NB4 (cell line): ENCODE data around the gene COL5A1.

Experiments
- CTCF ChIP-seq: IDR thresholded peaks from one replicate; pipeline ENCODE4 v1.5.1; 2012; ENCODE audit warnings: low read depth, low read length
- MYC ChIP-seq: IDR thresholded peaks from 2 replicates; pipeline ENCODE4 v1.6.1; 2011; ENCODE audit warnings: low read depth, low read length

GRCh38 chr9:134690301-134690751 is 48.7 kb downstream of the COL5A1 start:
- no peak for TF ChIP-seq MYC
- TF ChIP-seq CTCF, result no peak
